ENCODE data around the gene FOXC2.

Gene FOXC2

DNA sequence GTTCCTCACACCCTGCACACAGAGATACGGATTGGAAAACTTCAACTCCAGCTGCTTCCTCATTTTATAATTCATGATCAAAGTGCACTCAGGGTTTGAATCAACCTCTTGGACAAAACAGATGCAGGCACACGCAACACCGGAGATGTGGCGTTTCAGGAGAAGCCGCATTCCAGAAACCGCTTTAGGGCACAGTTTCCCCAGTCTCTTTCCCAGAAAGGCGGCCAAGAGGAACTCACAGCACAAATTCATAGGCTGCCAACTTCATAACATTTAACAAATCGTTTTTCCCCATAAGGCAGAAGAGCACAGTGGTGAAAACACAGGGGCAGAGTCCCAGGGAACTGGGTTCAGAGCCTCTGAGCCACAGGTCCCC lies 20.0 kb upstream of the FOXC2 start:
- TF ChIP-seq FOXP2 (optimal IDR thresholded peaks at IDR 0.05; ENCODE audit: borderline replicate concordance, extremely low read depth, extremely low read length, insufficient read depth) = no peak

DNA sequence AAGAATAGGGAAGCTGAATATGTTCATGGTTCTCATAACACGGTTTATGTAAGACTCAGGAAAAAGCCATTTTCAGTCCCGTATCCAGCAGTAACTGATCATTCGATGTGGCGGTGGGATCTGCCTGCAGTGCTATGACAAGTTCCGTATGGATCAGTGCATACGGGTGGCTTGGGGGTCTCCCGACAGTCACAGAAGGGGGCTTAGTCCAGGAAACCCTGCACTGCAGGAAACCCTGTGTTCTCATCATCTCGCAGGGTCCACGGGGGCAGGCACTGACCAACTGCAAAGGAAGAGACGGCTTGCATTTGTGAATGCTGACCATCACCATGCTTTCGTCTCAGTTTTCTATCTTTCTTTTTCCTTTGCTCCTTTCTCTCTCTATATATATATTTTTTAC lies 19.3 kb upstream of the FOXC2 start:
- TF ChIP-seq FOXP2 (optimal IDR thresholded peaks at IDR 0.05; ENCODE audit: borderline replicate concordance, extremely low read depth, extremely low read length, insufficient read depth) = no peak
- TF ChIP-seq POLR2AphosphoS5 (IDR thresholded peaks at IDR 0.05; ENCODE audit: low read depth, low read length) = no peak
- no peak for TF ChIP-seq TAF1 (IDR thresholded peaks at IDR 0.05; ENCODE audit: borderline replicate concordance, insufficient read depth, low read length)
- TF ChIP-seq, protein P1, sequence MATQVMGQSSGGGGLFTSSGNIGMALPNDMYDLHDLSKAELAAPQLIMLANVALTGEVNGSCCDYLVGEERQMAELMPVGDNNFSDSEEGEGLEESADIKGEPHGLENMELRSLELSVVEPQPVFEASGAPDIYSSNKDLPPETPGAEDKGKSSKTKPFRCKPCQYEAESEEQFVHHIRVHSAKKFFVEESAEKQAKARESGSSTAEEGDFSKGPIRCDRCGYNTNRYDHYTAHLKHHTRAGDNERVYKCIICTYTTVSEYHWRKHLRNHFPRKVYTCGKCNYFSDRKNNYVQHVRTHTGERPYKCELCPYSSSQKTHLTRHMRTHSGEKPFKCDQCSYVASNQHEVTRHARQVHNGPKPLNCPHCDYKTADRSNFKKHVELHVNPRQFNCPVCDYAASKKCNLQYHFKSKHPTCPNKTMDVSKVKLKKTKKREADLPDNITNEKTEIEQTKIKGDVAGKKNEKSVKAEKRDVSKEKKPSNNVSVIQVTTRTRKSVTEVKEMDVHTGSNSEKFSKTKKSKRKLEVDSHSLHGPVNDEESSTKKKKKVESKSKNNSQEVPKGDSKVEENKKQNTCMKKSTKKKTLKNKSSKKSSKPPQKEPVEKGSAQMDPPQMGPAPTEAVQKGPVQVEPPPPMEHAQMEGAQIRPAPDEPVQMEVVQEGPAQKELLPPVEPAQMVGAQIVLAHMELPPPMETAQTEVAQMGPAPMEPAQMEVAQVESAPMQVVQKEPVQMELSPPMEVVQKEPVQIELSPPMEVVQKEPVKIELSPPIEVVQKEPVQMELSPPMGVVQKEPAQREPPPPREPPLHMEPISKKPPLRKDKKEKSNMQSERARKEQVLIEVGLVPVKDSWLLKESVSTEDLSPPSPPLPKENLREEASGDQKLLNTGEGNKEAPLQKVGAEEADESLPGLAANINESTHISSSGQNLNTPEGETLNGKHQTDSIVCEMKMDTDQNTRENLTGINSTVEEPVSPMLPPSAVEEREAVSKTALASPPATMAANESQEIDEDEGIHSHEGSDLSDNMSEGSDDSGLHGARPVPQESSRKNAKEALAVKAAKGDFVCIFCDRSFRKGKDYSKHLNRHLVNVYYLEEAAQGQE (IDR thresholded peaks at IDR 0.05; ENCODE audit: insufficient read depth in 1 of 2, low read depth in 2 of 2, low read length in 2 of 2) = no peak
- no peak for TF ChIP-seq SIN3A (IDR thresholded peaks at IDR 0.05; ENCODE audit: borderline replicate concordance, insufficient read depth, low read length)

DNA sequence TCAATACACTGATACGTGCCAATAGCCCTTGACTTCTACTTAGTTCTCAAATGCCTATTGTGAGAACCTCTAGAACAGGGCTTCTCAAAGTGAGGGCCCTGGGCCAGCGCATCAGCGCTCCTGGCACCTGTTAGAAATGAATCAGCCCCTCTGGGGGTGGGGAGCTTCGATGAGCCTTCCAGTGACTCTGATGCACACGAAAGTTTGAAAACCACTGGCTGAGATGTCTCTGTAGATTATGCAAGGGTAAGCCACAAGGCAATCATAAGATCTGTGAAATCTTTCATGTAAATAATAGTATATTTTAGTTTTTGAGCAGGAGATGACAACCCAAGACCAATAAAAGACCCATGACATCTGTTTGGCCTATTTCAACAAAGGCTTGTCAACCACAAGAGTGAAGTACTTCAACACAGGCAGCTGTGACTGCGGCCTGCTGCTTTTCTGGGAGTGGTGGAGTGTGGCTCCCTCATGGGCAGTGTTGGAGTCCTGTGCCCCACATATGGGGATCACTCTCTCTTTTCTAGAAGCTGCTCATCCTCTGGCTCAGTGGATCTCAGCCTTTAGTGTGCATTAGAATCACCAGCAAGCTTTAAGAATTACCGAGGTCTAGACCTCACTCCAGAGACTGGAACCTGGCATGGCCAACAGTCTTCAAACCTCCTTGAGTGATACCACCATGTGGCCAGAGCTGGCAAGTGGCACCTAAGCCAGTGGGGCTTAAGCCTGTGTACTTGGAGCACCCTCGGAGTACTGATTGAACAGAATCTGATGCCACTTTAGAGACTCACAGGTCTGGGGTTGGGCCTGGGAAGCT lies 17.3 kb upstream of the FOXC2 start:
- TF ChIP-seq POLR2AphosphoS5 (IDR thresholded peaks at IDR 0.05; ENCODE audit: low read depth, low read length) (no peak), FOXP2 (optimal IDR thresholded peaks at IDR 0.05; ENCODE audit: borderline replicate concordance, extremely low read depth, extremely low read length, insufficient read depth) (no peak), SIN3A (IDR thresholded peaks at IDR 0.05; ENCODE audit: borderline replicate concordance, insufficient read depth, low read length) (no peak), TAF1 (IDR thresholded peaks at IDR 0.05; ENCODE audit: borderline replicate concordance, insufficient read depth, low read length) (no peak)
- TF ChIP-seq, protein P1 (IDR thresholded peaks at IDR 0.05; ENCODE audit: insufficient read depth in 1 of 2, low read depth in 2 of 2, low read length in 2 of 2) = no peak

DNA sequence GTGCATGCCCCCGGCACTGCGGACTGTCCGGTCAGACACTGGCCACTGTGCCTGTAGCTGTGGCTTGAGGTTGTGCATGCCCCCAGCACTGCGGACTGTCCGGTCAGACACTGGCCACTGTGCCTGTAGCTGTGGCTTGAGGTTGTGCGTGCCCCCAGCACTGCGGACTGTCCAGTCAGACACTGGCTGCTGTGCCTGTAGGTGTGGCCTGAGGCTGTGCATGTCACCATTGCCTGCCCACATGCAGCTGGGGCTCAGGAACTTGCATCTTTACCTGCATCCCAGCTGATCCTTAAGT lies 16.8 kb upstream of the FOXC2 start:
- no peak for TF ChIP-seq SIN3A (IDR thresholded peaks at IDR 0.05; ENCODE audit: borderline replicate concordance, insufficient read depth, low read length)
- TF ChIP-seq FOXP2 (optimal IDR thresholded peaks at IDR 0.05; ENCODE audit: borderline replicate concordance, extremely low read depth, extremely low read length, insufficient read depth) = no peak
- no peak for TF ChIP-seq TAF1 (IDR thresholded peaks at IDR 0.05; ENCODE audit: borderline replicate concordance, insufficient read depth, low read length)
- TF ChIP-seq, protein P1 (IDR thresholded peaks at IDR 0.05; ENCODE audit: insufficient read depth in 1 of 2, low read depth in 2 of 2, low read length in 2 of 2) = no peak

DNA sequence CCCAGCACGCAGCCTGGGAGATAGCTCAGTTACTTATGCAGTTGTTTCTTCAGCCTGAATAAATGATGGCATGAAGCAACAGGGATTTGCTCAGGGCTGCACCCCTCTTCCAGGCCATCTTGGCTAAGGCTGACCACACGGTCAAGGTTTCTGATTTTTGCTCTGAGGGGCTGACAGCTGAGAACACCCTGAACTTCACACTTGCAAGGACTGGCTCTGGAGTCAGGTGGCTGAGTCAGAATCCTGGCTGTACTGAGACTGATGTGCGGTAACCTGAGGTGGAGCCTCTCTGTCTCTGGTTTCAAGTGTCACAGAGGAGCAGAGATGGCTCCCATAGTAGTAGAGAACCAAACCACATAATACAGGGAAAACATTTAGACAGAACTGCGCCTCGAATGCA lies 16.3 kb upstream of the FOXC2 start:
- TF ChIP-seq SIN3A (IDR thresholded peaks at IDR 0.05; ENCODE audit: borderline replicate concordance, insufficient read depth, low read length) (no peak), FOXP2 (optimal IDR thresholded peaks at IDR 0.05; ENCODE audit: borderline replicate concordance, extremely low read depth, extremely low read length, insufficient read depth) (no peak), POLR2AphosphoS5 (IDR thresholded peaks at IDR 0.05; ENCODE audit: low read depth, low read length) (no peak), TAF1 (IDR thresholded peaks at IDR 0.05; ENCODE audit: borderline replicate concordance, insufficient read depth, low read length) (no peak)
- TF ChIP-seq, protein P1 (IDR thresholded peaks at IDR 0.05; ENCODE audit: insufficient read depth in 1 of 2, low read depth in 2 of 2, low read length in 2 of 2) = no peak

Data from PFSK-1 (cell line).